Testis (tissue), 2 donors: ENCODE data around the gene ANTXRL.
"Not testable (repeated sequence)": the region's sequence is repeated elsewhere in the genome, so short reads cannot be mapped to it uniquely, and the experiment has no call there.

Source experiments
- CTCF ChIP-seq, 3 experiments: fragments of 450-650 bp in 2 of 3; fragments of 200-600 bp in 1 of 3; sonication (generic) in 1 of 3; IDR thresholded peaks; one replicate each; pipeline ENCODE4 v1.5.1; 2016 to 2019; ENCODE audit warnings: antibody characterized with exemption in 3 of 3, mild to moderate bottlenecking in 2 of 3, moderate library complexity in 1 of 3
- POLR2A ChIP-seq: fragments of 450-650 bp; IDR thresholded peaks from one replicate; pipeline ENCODE4 v1.6.1; 2017; ENCODE audit warnings: antibody characterized with exemption, mild to moderate bottlenecking, moderate library complexity

DNA sequence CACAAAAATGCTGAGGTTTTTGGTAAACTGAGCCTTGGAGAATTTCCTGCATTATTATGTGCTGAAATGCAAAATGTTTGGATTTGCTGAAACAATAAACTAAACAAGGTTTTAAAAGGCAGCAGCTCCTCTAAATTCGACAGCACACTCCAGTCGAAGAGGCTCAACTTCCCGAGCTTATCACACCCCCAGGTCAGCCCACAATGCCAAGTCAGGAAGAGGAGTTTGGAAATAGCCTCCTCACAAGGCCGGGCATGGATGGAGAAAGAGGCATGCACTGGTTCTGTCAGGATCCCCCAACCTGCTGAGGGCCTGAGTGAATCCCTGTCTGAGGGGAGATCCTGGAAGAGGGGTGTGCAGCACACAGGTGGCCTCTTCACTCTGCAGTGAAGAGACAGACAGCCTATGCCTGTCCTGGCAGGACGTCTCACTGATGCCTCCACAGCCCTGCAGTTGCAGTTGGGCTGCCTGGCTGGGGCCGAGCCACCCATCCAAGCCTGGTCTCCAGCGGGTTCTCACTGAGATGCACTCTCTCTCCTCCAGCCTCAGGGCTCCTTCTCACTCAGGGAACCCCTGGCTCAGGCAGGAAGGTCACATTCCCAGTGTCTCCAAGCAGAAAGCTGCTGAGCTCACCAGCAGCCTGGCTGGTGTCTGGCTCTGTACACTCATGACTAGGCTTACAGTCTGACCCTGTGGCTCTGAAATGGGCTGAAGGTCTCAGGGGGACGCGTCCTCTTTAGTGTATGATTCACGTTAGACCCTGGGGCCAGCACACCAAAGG is 40.2 kb upstream of the ANTXRL start:
- not testable (repeated sequence) for TF ChIP-seq CTCF (IDR thresholded peaks at IDR 0.05); POLR2A
